HL-60 (cell line): ENCODE data around the gene NPEPPS.
"Not testable (repeated sequence)": the region's sequence is repeated elsewhere in the genome, so short reads cannot be mapped to it uniquely, and the experiment has no call there.

Experiments used
- CTCF ChIP-seq: IDR thresholded peaks from one replicate; pipeline ENCODE4 v1.5.1; 2011; ENCODE audit warnings: low read length, control low read depth, inconsistent platforms; ENCODE audit not compliant: insufficient read depth
- GABPA ChIP-seq: IDR thresholded peaks from 2 replicates; pipeline ENCODE4 v1.6.1; 2012; ENCODE audit warnings: low read depth
- POLR2AphosphoS5 ChIP-seq: IDR thresholded peaks from 2 replicates; pipeline ENCODE4 v1.6.1; 2012; ENCODE audit warnings: low read depth
- SPI1 ChIP-seq: IDR thresholded peaks from 2 replicates; pipeline ENCODE4 v1.6.1; 2012; ENCODE audit warnings: low read depth, mild to moderate bottlenecking, borderline replicate concordance
- TF ChIP-seq, protein P1 (sequence below): IDR thresholded peaks from 2 replicates; pipeline ENCODE4 v1.6.1; 2012; ENCODE audit warnings: low read depth; ENCODE audit not compliant: insufficient replicate concordance

- TF ChIP-seq POLR2AphosphoS5, CTCF, GABPA, SPI1: not testable (repeated sequence)
- TF ChIP-seq, protein P1, sequence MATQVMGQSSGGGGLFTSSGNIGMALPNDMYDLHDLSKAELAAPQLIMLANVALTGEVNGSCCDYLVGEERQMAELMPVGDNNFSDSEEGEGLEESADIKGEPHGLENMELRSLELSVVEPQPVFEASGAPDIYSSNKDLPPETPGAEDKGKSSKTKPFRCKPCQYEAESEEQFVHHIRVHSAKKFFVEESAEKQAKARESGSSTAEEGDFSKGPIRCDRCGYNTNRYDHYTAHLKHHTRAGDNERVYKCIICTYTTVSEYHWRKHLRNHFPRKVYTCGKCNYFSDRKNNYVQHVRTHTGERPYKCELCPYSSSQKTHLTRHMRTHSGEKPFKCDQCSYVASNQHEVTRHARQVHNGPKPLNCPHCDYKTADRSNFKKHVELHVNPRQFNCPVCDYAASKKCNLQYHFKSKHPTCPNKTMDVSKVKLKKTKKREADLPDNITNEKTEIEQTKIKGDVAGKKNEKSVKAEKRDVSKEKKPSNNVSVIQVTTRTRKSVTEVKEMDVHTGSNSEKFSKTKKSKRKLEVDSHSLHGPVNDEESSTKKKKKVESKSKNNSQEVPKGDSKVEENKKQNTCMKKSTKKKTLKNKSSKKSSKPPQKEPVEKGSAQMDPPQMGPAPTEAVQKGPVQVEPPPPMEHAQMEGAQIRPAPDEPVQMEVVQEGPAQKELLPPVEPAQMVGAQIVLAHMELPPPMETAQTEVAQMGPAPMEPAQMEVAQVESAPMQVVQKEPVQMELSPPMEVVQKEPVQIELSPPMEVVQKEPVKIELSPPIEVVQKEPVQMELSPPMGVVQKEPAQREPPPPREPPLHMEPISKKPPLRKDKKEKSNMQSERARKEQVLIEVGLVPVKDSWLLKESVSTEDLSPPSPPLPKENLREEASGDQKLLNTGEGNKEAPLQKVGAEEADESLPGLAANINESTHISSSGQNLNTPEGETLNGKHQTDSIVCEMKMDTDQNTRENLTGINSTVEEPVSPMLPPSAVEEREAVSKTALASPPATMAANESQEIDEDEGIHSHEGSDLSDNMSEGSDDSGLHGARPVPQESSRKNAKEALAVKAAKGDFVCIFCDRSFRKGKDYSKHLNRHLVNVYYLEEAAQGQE = not testable (repeated sequence)
Measured at GRCh38 chr17:47502776-47503455, 28.0 kb upstream of the NPEPPS start.
